RKO (cell line): Measurements from ENCODE around the gene TBCD.

Experiments used
- DNase-seq: peaks from one replicate; pipeline ENCODE4 v3.0.0-alpha.2; 2016; ENCODE audit warnings: low spot score

Gene TBCD

GRCh38 chr17:82888583-82889495 lies 137.0 kb downstream of the TBCD start:
- no peak for DNase-seq

DNA sequence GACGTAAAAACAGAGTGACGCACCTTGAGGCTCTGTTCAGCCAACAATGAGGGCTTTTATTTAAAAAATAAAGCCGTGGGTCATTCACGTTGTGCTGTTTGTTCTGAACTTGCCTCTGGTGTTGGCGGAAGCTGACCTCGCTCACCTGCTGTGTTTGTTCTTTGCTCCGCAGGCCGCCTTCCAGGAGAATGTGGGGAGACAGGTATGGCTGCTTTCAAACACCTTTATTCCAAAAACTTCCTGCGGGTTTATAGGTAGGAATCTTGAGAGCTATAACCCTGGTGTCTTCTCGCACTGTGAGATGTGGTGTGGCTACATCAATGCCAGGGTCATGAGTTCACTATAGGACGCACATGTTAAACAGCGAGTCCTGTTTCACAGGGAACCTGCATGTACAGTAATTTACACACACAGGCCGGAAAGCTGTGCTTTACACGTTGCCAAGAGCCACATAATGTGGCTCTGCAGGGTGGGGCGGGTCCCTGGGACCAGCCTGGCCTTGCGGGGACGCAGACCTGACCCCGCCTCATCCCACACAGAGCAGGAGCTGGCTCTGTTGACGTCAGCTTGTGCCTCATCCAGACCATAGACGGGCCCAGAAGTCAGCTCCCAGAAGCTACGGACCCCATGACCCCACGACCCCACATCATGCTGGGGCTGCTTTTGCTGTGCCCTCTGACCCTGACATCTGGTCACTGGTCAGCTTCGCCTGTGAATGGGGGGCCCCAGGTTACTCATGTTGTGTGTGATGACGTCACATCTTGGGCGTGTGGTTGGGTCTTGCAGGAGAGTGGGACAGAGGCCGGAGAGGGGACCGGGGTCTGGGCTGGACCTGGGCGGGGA lies 137.9 kb downstream of the TBCD start:
- DNase-seq = no peak

GRCh38 chr17:82890339-82890730 lies 138.5 kb downstream of the TBCD start:
- no peak for DNase-seq

DNA sequence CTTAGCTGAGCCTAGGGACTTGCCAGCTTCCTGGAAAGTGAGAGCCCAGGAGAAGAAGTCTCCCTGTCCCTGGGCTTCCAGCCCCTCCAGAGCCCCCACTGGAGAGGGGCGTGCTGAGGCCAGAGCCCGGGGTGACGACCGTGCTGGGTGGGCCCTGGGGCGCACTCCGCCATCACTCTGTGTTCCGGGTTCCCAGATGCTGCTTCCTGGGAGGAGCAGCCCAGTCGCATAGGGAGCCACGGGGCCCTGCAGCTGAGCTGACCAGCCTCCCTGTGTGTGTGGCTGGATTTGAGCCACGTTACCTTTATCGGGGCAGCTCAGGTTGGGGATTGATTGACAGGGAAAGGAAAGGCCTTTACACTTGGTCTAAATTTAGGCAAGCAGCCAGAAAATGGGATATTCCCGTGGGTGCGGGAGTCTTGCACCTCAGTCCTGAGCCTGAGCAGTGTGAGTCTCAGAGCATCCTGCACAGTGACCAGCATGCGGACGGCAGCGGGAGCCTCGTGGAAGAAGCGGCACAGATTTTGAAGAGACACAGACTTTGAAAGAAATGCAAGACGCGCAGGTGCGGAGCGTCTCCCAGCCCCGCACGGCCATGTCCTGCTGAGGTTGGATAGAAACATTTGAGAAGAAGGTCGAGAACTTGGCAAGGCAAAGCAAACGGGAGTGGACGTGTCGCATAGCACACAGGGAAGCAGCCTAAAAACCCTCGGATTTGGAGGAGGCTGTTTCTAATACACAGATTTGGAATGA lies 139.2 kb downstream of the TBCD start:
- no peak for DNase-seq

GRCh38 chr17:82891911-82892310 lies 140.0 kb downstream of the TBCD start:
- no peak for DNase-seq

DNA sequence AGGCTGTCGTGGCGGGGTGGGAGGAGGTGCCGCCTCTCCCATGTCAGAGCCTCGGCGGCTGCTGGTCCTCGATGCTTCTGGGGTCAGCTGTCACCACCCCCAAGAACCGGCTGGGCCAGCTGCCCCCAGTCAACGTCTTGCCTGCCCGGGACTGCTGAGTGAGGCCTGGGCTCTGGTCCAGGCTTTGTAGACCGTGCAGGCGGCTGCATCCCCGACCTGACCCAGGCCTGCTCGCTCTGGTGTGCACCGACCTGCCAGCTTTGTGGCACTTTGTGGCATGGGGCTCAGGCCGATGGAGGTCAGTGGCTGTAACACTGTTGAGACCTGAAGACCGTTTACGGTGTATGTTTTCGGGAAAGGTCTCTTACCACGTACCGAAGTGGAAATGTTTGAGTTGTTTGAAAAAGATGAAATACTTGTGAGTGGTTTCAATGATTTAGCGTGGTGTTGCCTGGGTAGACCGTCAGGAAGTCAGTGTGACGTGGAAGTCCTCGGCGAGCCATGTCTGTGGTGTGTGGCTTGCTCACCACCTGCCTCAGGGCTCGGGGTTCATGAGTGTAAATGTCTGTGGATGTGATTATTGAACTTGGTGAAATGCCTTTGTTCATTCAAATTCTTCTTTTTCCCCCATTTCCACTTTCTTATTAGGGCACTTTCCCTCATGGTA lies 141.2 kb downstream of the TBCD start:
- no peak for DNase-seq

DNA sequence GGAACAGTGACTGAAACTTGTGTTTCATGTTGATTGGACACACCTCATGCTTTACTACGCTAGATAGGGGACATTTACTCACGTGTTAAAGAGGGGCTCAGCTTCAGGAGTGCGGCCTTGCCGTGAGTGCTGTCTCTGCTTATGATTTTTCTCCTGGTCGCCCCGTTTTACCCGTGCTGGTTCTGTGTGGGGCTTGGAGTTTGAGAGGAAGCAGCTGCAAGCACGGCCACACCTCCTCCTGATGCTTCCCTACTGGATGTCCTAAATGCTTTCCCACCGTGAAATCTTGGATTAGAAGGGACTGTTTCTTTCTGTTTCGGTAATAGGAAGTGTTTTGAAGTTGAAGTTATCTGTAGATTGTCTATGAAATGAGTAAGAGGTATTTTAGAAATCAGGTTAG lies 141.9 kb downstream of the TBCD start:
- DNase-seq = no peak

DNA sequence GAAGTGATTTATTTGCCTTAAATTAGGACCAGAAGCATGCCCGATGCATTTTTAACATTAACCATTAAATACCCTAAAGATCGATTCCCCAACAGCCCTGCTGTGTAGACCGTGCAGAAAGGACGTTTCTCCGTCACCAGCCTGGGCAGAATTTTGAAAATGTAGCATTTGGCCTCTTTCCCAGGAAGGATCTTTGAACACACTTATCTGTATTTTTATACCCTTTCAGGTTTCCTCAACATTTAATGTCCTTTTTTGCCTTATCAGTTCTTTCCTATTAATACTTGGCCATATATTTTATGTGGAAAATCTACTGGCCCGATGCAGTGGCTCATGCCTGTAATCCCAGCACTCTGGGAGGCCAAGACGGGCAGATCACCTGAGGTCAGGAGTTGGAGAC lies 142.5 kb downstream of the TBCD start:
- no peak for DNase-seq

- no peak for DNase-seq
Measured at GRCh38 chr17:82895087-82895486, 143.2 kb downstream of the TBCD start.

- no peak for DNase-seq
Measured at GRCh38 chr17:82896071-82897000, 144.5 kb downstream of the TBCD start.

- no peak for DNase-seq
Measured at GRCh38 chr17:82897514-82898249, 145.8 kb downstream of the TBCD start.

- no peak for DNase-seq
Measured at GRCh38 chr17:82898976-82899514, 147.2 kb downstream of the TBCD start.

DNA sequence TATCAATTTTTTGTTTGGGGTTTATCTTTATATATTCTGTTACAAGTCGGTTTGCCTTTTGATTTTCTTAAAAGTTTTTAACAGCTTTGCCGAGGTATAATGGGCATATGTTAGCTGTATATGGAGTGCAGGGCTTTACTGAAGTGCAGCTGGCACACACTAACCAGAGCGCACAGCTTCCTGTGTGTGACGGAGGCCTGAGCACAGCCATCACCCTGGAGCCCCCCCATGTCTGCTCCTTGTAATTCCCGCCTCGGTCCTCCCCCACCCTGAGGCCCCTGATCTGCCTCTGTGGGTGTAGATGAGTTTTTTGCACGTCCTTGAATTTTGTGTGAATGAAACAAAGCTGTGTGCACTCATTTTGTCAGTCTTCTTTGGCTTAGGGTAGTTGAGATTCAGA lies 148.1 kb downstream of the TBCD start:
- DNase-seq = no peak

GRCh38 chr17:82900741-82901140 lies 148.9 kb downstream of the TBCD start:
- DNase-seq = no peak

DNA sequence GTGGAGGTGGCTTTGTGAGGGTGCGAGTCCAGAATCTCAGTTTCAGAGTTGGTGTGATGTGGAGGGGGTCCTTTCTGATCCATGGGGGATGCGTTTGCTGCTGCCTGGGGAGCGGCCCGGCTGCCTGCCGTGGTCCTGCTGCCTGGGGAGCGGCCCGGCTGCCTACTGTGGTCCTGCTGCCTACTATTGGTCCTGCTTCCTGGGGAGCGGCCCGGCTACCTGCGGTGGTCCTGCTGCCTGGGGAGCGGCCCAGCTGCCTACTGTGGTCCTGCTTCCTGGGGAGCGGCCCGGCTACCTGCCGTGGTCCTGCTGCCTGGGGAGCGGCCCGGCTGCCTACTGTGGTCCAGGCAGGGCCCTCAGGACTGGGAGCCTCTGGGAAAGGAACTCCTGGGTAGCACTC lies 149.5 kb downstream of the TBCD start:
- DNase-seq = no peak

DNA sequence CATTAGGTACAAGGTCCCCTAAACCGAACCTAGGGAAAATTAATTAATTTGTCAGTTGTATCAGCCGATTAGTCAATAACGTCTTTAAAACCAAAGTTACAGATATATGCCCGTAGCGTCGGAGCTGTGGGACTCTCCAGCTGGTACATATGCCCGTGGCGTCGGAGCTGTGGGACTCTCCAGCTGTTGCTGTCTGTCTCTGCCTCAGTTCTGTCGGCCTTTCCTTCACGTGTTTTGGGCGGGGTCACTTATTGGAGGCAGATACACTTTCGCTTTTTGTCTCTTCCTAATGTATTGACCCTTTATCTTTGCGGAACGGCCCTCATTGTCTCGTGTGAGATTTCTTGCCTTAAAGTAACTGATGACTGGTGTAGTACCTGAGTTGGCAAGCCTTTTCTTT lies 150.0 kb downstream of the TBCD start:
- DNase-seq = no peak

DNA sequence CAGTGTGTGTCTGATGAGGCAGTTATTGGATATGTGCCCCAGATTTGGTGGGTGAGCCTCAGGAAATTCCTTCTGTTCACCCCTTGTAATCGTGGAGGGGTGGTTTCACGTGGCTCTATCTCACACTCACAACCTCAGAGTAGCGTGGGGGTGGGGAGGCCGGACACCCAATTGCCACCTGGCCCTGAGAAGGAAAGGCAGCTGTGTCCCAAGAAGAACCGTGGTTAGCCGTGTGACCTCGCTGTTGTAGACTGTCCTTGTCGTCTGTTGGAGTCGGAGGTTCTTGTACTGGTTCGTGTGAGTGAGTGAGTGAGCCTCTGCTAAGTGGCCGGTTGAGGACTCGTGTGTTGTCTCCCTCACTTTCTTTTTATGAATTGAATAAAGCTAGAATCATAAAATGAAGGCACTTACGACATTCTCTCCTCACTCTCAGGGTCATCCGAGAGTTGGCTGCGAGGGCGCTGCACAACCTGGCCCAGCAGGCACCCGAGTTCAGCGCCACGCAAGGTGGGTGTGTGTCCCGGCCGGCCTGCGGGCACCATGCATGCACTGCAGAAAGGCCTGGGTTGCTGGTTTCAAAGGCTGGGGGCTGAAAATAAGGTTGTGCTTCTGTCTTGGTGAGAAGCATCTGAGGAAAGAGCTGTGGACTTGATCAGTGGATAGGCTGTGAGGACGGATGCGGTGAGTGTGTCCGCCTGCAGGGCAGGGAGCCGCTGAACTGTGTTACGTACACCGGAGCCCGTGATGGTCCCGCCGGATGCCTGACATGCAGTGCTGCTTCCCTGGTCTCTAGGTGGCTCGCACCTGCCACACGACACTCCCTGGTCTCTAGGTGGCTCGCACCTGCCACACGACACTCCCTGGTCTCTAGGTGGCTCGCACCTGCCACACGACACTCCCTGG lies 151.4 kb downstream of the TBCD start:
- DNase-seq = no peak

- no peak for DNase-seq
Measured at GRCh38 chr17:82905130-82905529, 153.3 kb downstream of the TBCD start.
